Heart right ventricle (tissue), 16 donors: Measurements from ENCODE around the gene ADARB2. TPM values are rescaled to one million over a fixed set of nuclear protein-coding genes. Genes with fewer than 3 reads are reported as not detected.

Experiments
- ATAC-seq, 8 donors: fragments of 200-7000 bp; cut with Tn5 transposase; one replicate each; pipeline ENCODE4 v1.9.1; 2020; ENCODE audit warnings: mild to moderate bottlenecking in 8 of 8, moderate library complexity in 8 of 8, moderate number of reproducible peaks in 1 of 8
- DNase-seq, 2 donors: peaks; one replicate each; pipeline ENCODE4 v3.0.0-alpha.2; 2020
- H3K27ac ChIP-seq, 10 donors: fragments of 200-600 bp; sonication (generic) in 2 of 10; one replicate each; pipeline versions ENCODE4 v1.5.0 to v1.8.0; 2020 to 2022; ENCODE audit warnings: mild to moderate bottlenecking in 3 of 10
- H3K27me3 ChIP-seq, 7 donors: fragments of 200-600 bp; one replicate each; pipeline ENCODE4 v1.8.0; 2021 to 2022; ENCODE audit warnings: mild to moderate bottlenecking in 2 of 7
- H3K36me3 ChIP-seq, 9 donors: fragments of 200-600 bp; sonication (generic) in 1 of 9; one replicate each; pipeline versions ENCODE4 v1.5.0 to v1.8.0; 2020 to 2022; ENCODE audit warnings: mild to moderate bottlenecking in 2 of 9
- H3K4me1 ChIP-seq, 9 donors: fragments of 200-600 bp; sonication (generic) in 1 of 9; one replicate each; pipeline versions ENCODE4 v1.5.0 to v1.8.0; 2020 to 2022; ENCODE audit warnings: mild to moderate bottlenecking in 4 of 9
- H3K4me3 ChIP-seq, 10 donors: fragments of 200-600 bp; sonication (generic) in 2 of 10; one replicate each; pipeline versions ENCODE4 v1.5.0 to v1.8.0; 2020 to 2022; ENCODE audit warnings: mild to moderate bottlenecking in 7 of 10, moderate library complexity in 2 of 10
- H3K9me3 ChIP-seq, 11 donors: fragments of 200-600 bp in 10 of 11; sonication (generic) in 2 of 11; one replicate each; pipeline versions ENCODE4 v1.5.0 to v1.8.0; 2013 to 2022; ENCODE audit warnings: mild to moderate bottlenecking in 2 of 11, control low read depth in 1 of 11, moderate library complexity in 1 of 11
- WGBS, 2 donors: extraction: QIAGEN DNeasy Blood & Tissue Kit; methylation state at CpG; one replicate each; pipeline ENCODE4 v1.1.7; 2013; ENCODE audit warnings: inconsistent platforms in 1 of 2; 5-methylcytosine and 5-hydroxymethylcytosine counted together
- intact Hi-C, 10 donors: fragments of 100-400 bp; cut with DNase I; formaldehyde crosslinking; loops; one replicate each; pipeline versions ENCODE4 v1.11.1 to v1.14.2; 2022
- polyA plus RNA-seq, 2 donors: library from polyadenylated mRNA; stranded (reverse); fragments of 200-250 nt; gene quantifications; one replicate each; pipeline ENCODE4 v1.2.3, GENCODE V29; 2013
- total RNA-seq, 10 donors: library from RNA; stranded (reverse); fragmentation: NEBNext Ultra II Directional in 3 of 10; extraction: Animal tissue kit (Norgen Biotek cat#: 25700) in 3 of 10; gene quantifications; one replicate each; pipeline versions ENCODE4 v1.2.1 to v1.2.4, GENCODE V29; 2021 to 2023
- TF ChIP-seq, protein P1 (sequence below), 9 donors: fragments of 200-600 bp; sonication (generic) in 2 of 9; IDR thresholded peaks; one replicate each; pipeline versions ENCODE4 v1.5.0 to v1.8.0; 2021 to 2022; ENCODE audit warnings: antibody characterized with exemption in 9 of 9, mild to moderate bottlenecking in 5 of 9, moderate library complexity in 1 of 9
- donor health status: Arrhythmogenic right ventricular cardiomyopathy.
- donor health status: ischemic (EF 13 %, LVEDD 7.1; RV severe dilation, severe dysfunction).
- donor health status: healthy with polysubstance abuse.
- donor health status: DM: no; HTN: yes; CAD: no.
- donor health status: DM: no; HTN: no; CAD: no.
- donor health status: ischemic (EF 25% LVEDD 6.9; RV normal size, moderate dysfunction).
- donor health status: ischemic (EF 25% LVEDD 5.7; RV mildly dilated, moderate dysfunction).
- donor health status: healthy.
- donor health status: DM: yes; HTN: yes; CAD: no.
- donor health status: Ischemic cardiomyopathy.
- donor health status: ischemic (EF 35%, LVEDD 5.7; RV mildly dilated, moderate dysfunction).
- donor health status: nonischemic (EF 11% LVEDD 7.7; RV severe dilation, severe dysfunction).
- donor health status: DM: yes; HTN: yes; CAD: no.
- donor health status: PGD.
- donor health status: ischemic (EF 29% LVEDD 5.4; RV normal size, mild dysfunction).
- donor health status: nonischemic (EF 23%, LVEDD 6.1; RV moderate dilation, normal function).

The ADARB2 gene
- total and polyA plus RNA-seq, 12 donors = 0.08 to 0.47 (median 0.17) TPM; not detected in 2

DNA sequence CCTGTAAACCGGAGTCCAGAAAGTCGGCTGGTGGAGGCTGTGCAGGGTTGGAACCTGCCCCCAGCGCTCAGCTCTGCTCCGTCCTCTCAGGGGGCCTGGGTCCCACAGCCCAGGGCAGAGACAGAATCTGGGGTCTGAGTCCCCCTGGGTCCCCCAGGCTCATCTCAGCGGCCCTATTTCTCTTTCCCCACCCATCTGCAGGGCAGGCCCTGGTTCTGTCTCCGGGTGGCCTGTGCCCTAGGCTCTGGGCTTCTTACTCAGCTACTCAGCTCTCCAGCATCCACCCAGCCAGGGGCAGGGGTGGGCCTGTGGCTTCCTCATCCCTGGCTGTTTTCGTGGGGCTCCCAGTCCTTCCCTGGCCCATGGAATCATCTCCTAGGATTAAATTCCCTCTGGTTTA, 183.4 kb downstream of the ADARB2 start:
- Histone ChIP-seq H3K4me3 (no peak overlapping the region), H3K4me1 (no peaks in the 10 kb centered on the region), H3K27me3 (peaks cover 0 to 30% (median 9%) of the 10 kb centered on the region in 7 donors), H3K27ac (no peak overlapping the region), H3K36me3 (no peaks in the 10 kb centered on the region), H3K9me3 (no peaks in the 10 kb centered on the region)
- TF ChIP-seq, protein P1, sequence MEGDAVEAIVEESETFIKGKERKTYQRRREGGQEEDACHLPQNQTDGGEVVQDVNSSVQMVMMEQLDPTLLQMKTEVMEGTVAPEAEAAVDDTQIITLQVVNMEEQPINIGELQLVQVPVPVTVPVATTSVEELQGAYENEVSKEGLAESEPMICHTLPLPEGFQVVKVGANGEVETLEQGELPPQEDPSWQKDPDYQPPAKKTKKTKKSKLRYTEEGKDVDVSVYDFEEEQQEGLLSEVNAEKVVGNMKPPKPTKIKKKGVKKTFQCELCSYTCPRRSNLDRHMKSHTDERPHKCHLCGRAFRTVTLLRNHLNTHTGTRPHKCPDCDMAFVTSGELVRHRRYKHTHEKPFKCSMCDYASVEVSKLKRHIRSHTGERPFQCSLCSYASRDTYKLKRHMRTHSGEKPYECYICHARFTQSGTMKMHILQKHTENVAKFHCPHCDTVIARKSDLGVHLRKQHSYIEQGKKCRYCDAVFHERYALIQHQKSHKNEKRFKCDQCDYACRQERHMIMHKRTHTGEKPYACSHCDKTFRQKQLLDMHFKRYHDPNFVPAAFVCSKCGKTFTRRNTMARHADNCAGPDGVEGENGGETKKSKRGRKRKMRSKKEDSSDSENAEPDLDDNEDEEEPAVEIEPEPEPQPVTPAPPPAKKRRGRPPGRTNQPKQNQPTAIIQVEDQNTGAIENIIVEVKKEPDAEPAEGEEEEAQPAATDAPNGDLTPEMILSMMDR (IDR thresholded peaks at IDR 0.05) = no peak
- ATAC-seq (no peak), DNase-seq (no peak)
- intact Hi-C loops = no loop called here
- WGBS, 2 donors = 83 to 86% methylated on average over 7 of the region's 7 CpGs

DNA sequence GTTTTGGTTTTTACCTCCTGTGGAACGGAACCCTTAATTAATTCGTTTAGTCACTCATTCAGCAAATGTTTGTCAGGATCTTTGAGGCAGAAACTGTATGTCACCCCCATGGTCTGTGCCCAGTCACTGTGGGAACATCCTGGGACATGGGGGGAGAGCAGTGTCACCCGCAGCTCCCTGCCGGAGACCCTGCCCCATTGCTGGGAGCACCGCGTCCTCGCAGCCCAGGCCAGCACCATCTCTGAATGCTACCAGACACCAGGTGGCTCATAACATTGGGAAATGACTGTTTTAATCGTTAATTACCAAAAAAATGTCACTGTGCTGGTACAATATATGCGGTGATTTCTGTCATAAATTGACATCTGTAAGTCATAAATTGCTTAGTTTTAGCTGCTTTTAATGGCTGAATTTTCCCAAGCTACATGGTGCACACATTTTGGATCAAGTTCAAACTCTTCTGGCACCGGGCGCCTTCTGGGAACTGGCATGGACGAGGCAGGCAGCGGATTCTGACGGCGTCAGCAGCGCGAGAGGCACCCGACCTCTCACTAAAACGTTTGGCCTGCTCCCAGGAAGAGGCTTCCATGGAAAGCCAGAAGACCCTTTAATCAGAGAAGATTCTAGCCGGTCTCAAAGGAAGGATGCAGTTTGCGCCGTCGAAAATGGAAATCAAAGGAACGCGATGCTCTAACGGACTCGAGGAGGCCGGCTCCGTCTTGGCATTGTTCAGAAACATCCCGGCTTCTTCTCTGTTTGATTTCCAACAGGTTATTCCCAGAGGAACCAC, 184.2 kb downstream of the ADARB2 start:
- Histone ChIP-seq H3K4me1 (no peaks in the 10 kb centered on the region), H3K36me3 (no peaks in the 10 kb centered on the region), H3K27me3 (peaks cover 0 to 28% (median 6%) of the 10 kb centered on the region in 7 donors), H3K4me3 (no peak overlapping the region), H3K27ac (no peak overlapping the region), H3K9me3 (no peaks in the 10 kb centered on the region)
- WGBS, 2 donors = 66 to 72% methylated on average over 30 of the region's 30 CpGs
- DNase-seq (peak in 1 of 2 donors; percentile 30), ATAC-seq (no peak)
- intact Hi-C loops = no loop called here
- TF ChIP-seq, protein P1 (IDR thresholded peaks at IDR 0.05) = no peak

DNA sequence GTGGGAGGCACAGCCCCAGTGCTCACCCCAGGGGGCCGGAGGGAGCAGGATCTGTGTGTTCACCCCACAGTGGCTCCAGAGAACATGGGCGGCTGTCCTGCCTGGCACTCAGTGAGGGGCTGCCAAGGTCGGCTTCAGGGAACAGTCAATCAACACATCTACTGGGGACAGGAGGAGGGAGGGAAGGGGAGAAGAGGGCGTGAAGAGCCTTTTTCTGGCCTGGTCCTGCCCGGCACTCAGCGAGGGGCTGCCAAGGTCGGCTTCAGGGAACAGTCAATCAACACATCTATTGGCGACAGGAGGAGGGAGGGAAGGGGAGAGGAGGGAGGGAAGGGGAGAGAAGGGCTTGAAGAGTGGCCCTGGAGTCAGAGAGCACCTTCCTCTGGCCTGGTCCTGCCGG, 184.9 kb downstream of the ADARB2 start:
- TF ChIP-seq, protein P1 (IDR thresholded peaks at IDR 0.05) = no peak
- DNase-seq = peak in 1 of 2 donors; percentile 48
- Histone ChIP-seq H3K4me3 (no peak overlapping the region), H3K36me3 (no peaks in the 10 kb centered on the region), H3K4me1 (no peaks in the 10 kb centered on the region), H3K27me3 (peaks cover 0 to 21% (median 6%) of the 10 kb centered on the region in 7 donors), H3K27ac (peak overlapping the region in 1 of 10 donors; percentile 55), H3K9me3 (no peaks in the 10 kb centered on the region)
- intact Hi-C loops = no loop called here
- 25 to 26% methylated on average over 9 of the region's 9 CpGs for WGBS, 2 donors
- ATAC-seq = peak in 5 of 8 donors; percentile 39 to 55 (median 45)

DNA sequence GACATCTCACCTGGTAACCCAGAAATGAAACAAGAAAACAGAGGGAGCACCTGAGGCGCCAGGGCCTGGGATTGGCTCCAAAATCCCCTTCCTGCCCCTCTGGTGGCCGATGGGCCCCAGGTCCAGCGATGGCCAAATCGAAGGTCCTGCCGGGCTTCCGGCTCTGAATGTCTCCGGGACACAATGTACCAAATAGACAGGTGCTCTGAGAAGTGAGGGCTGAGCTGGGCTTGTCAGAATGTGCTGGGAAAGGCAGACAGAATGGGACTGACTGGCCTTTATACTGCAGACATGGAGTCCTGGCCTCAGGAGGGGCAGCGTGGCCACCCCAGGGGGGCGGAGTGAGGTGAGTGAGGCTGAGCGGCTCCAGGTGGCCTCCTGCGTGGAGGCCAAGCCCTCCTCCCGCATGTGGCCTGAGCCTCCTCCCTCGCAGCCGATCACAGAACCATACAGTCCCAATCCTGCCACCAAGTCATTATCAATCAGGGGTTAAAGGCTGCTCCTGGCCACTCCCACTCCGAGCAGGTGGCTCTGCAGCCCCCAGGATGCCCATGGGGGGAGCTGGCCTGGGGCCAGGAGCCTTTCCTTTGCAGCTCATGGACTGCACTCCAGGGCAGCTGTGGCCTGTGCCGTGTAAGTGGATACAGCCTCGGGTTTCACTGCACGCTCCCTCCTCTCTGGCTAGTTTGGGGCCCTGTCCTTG, 185.5 kb downstream of the ADARB2 start:
- intact Hi-C loops = no loop called here
- no peak for DNase-seq
- peak in 2 of 8 donors; percentile 31 to 34 for ATAC-seq
- WGBS, 2 donors = 70 to 71% methylated on average over 18 of the region's 18 CpGs
- no peaks in the 10 kb centered on the region for H3K9me3 ChIP-seq
- no peaks in the 10 kb centered on the region for H3K4me1 ChIP-seq
- no peak overlapping the region for H3K4me3 ChIP-seq
- peaks cover 0 to 18% (median 6%) of the 10 kb centered on the region in 7 donors for H3K27me3 ChIP-seq
- peak overlapping the region in 1 of 10 donors; percentile 55 for H3K27ac ChIP-seq
- H3K36me3 ChIP-seq = no peaks in the 10 kb centered on the region
- TF ChIP-seq, protein P1 (IDR thresholded peaks at IDR 0.05) = no peak
